ENCODE results near the gene EIF5B. TPM values are rescaled to one million over a fixed set of nuclear protein-coding genes. Genes with fewer than 3 reads are reported as not detected.

The EIF5B gene
- total RNA-seq, 1 donor: 27.1 TPM

GRCh38 chr2:99388892-99389291, 51.7 kb downstream of the EIF5B start:
- TF ChIP-seq CTCF (IDR thresholded peaks at IDR 0.05; ENCODE audit: insufficient read depth, low read length): no peak
- no peak for DNase-seq (ENCODE audit: low read depth)
- no peak overlapping the region for H3K4me3 ChIP-seq (ENCODE audit: low read depth, low read length)

- DNase-seq (ENCODE audit: low read depth): peak; percentile 56
- no peak overlapping the region for H3K4me3 ChIP-seq (ENCODE audit: low read depth, low read length)
- TF ChIP-seq CTCF (IDR thresholded peaks at IDR 0.05; ENCODE audit: insufficient read depth, low read length): no peak
Observed at GRCh38 chr2:99389371-99389770, 52.2 kb downstream of the EIF5B start.

- DNase-seq (ENCODE audit: low read depth): no peak
- no peak overlapping the region for H3K4me3 ChIP-seq (ENCODE audit: low read depth, low read length)
- TF ChIP-seq CTCF (IDR thresholded peaks at IDR 0.05; ENCODE audit: insufficient read depth, low read length): no peak
Observed at GRCh38 chr2:99389946-99390345, 52.8 kb downstream of the EIF5B start.

- no peak for TF ChIP-seq CTCF (IDR thresholded peaks at IDR 0.05; ENCODE audit: insufficient read depth, low read length)
- no peak for DNase-seq (ENCODE audit: low read depth)
- H3K4me3 ChIP-seq (ENCODE audit: low read depth, low read length): no peak overlapping the region
Observed at GRCh38 chr2:99395589-99396130, 58.5 kb downstream of the EIF5B start.

- DNase-seq (ENCODE audit: low read depth): no peak
- TF ChIP-seq CTCF (IDR thresholded peaks at IDR 0.05; ENCODE audit: insufficient read depth, low read length): no peak
- no peak overlapping the region for H3K4me3 ChIP-seq (ENCODE audit: low read depth, low read length)
Observed at GRCh38 chr2:99397266-99397920, 60.2 kb downstream of the EIF5B start.

GRCh38 chr2:99398303-99398702, 61.1 kb downstream of the EIF5B start:
- no peak overlapping the region for H3K4me3 ChIP-seq (ENCODE audit: low read depth, low read length)
- no peak for DNase-seq (ENCODE audit: low read depth)
- TF ChIP-seq CTCF (IDR thresholded peaks at IDR 0.05; ENCODE audit: insufficient read depth, low read length): no peak

- no peak for DNase-seq (ENCODE audit: low read depth)
- no peak overlapping the region for H3K4me3 ChIP-seq (ENCODE audit: low read depth, low read length)
- no peak for TF ChIP-seq CTCF (IDR thresholded peaks at IDR 0.05; ENCODE audit: insufficient read depth, low read length)
Observed at GRCh38 chr2:99399063-99399462, 61.9 kb downstream of the EIF5B start.

Data from fibroblast of the aortic adventitia (primary cell).